ENCODE data around the gene OR2F1. TPM values are rescaled to one million over a fixed set of nuclear protein-coding genes. Genes with fewer than 3 reads are reported as not detected.

Gene OR2F1
- total RNA-seq, 4 donors from 2014 or later: not detected

DNA sequence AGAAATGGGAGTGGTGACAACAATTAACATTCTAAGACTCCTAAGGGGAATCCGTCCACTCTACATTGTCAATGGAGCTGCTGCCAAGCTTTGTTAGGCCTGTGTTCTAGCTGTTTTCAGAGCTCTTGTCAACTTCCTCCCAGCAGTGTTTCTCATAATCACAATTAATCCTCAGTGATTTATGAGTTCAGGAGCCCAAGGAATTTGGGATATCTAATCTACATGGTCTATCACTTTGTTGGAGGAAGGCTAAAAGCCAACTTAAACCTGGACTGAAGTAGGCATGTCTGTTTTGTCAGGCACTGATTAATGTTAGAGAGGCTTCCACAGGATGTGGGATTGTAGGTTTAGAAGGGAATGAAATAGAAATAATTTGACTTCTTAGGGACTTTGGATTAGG is 29.8 kb upstream of the OR2F1 start:
- H3K27ac ChIP-seq: no peak overlapping the region
- no peak for TF ChIP-seq POLR2A (IDR thresholded peaks at IDR 0.05)
- TF ChIP-seq, protein P1, sequence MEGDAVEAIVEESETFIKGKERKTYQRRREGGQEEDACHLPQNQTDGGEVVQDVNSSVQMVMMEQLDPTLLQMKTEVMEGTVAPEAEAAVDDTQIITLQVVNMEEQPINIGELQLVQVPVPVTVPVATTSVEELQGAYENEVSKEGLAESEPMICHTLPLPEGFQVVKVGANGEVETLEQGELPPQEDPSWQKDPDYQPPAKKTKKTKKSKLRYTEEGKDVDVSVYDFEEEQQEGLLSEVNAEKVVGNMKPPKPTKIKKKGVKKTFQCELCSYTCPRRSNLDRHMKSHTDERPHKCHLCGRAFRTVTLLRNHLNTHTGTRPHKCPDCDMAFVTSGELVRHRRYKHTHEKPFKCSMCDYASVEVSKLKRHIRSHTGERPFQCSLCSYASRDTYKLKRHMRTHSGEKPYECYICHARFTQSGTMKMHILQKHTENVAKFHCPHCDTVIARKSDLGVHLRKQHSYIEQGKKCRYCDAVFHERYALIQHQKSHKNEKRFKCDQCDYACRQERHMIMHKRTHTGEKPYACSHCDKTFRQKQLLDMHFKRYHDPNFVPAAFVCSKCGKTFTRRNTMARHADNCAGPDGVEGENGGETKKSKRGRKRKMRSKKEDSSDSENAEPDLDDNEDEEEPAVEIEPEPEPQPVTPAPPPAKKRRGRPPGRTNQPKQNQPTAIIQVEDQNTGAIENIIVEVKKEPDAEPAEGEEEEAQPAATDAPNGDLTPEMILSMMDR (IDR thresholded peaks at IDR 0.05): no peak
- intact Hi-C loops (cut with DNase I; ENCODE audit: low total_unique reads): no loop called here
- DNase-seq: no peak
- H3K4me3 ChIP-seq: no peak overlapping the region
- H3K36me3 ChIP-seq: no peaks in the 10 kb centered on the region
- no peaks in the 10 kb centered on the region for H3K9me3 ChIP-seq
- H3K4me1 ChIP-seq: no peaks in the 10 kb centered on the region
- no peaks in the 10 kb centered on the region for H3K27me3 ChIP-seq

DNA sequence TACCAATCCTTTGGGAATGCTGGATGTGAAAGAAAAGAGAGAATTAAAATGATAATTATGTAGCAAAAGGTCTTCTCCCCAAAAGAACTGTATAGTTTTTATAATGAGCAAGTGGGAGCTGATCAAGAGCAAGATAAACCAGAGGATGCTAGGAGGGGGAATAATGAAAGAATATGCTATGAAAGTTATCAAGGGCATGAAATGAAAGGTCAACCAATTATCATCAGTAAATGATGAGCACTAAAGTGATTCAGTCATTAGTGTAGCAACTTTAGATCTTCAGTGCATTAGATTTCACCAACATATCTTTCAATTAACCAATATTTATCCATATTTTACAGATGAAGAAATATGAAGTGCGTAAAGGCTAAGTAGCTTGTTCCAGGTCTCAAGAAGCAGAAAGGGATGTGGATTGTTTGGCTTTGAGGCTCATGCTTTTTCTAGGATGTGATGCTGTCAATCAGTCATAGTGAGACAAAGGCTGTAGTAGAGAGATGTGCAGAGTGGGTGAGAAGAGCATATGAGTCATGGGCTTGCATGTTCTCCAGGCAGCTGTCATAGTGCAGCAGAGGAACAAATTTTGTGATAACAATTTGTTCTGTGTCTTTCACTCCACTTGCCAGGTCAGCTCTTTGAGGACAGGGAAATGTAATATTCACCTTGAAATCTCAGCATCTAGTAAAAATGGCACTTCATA is 25.3 kb upstream of the OR2F1 start:
- H3K27me3 ChIP-seq: no peaks in the 10 kb centered on the region
- no peak overlapping the region for H3K27ac ChIP-seq
- no peaks in the 10 kb centered on the region for H3K4me1 ChIP-seq
- no peaks in the 10 kb centered on the region for H3K36me3 ChIP-seq
- intact Hi-C loops (cut with DNase I; ENCODE audit: low total_unique reads): no loop called here
- peaks cover 0 to 4% of the 10 kb centered on the region in 2 donors for H3K9me3 ChIP-seq
- no peak overlapping the region for H3K4me3 ChIP-seq
- DNase-seq: no peak
- no peak for TF ChIP-seq POLR2A (IDR thresholded peaks at IDR 0.05)
- TF ChIP-seq, protein P1 (IDR thresholded peaks at IDR 0.05): no peak

DNA sequence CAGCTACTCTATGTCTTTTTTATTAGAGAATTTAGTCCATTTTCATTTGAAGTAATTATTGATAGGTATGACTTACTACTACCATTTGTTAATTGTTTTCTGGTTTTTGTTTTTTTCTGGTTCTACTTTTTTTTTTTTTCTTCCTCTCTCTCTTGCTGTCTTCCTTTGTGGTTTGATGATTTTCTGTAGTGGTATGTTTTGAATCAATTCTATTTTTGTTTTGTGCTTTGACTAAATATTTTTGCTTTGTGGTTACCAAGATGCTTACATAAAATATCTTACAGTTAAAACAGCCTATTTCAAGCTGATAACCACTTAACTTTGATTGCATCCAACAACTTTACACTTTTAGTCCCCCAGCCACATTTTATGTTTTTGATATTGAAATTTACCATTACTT is 22.9 kb upstream of the OR2F1 start:
- no peak for DNase-seq
- TF ChIP-seq, protein P1 (IDR thresholded peaks at IDR 0.05): no peak
- TF ChIP-seq POLR2A (IDR thresholded peaks at IDR 0.05): no peak
- Histone ChIP-seq H3K27me3 (no peaks in the 10 kb centered on the region), H3K36me3 (no peaks in the 10 kb centered on the region), H3K4me1 (no peaks in the 10 kb centered on the region), H3K9me3 (peaks cover 0 to 4% of the 10 kb centered on the region in 2 donors), H3K27ac (no peak overlapping the region), H3K4me3 (no peak overlapping the region)
- intact Hi-C loops (cut with DNase I; ENCODE audit: low total_unique reads): no loop called here

GRCh38 chr7:143934526-143935325 is 19.9 kb upstream of the OR2F1 start, which contains the start of gene OR2F2:
OR2F2 (plus strand) TSS chr7:143935233; CDS start chr7:143935233, 0 bp downstream.
- intact Hi-C loops (cut with DNase I; ENCODE audit: low total_unique reads): no loop called here
- H3K9me3 ChIP-seq: peaks cover 0 to 4% of the 10 kb centered on the region in 2 donors
- H3K36me3 ChIP-seq: no peaks in the 10 kb centered on the region
- TF ChIP-seq POLR2A (IDR thresholded peaks at IDR 0.05): no peak
- TF ChIP-seq, protein P1 (IDR thresholded peaks at IDR 0.05): no peak
- no peak for DNase-seq
- H3K4me1 ChIP-seq: no peaks in the 10 kb centered on the region
- H3K27me3 ChIP-seq: no peaks in the 10 kb centered on the region
- no peak within 1 kb of the TSS for H3K4me3 ChIP-seq
- H3K27ac ChIP-seq: no peak within 1 kb of the TSS
